A549 treated with Mapracorat at 1 μM for 4 hours (cell line): ENCODE results near the gene SMAP2. TPM values are rescaled to one million over a fixed set of nuclear protein-coding genes. Genes with fewer than 3 reads are reported as not detected.

Experiments
- total RNA-seq: library from RNA; stranded (reverse); fragments of 200-300 nt; extraction: Qiagen RNA extraction; gene quantifications from 5 replicates; pipeline ENCODE4 v1.2.3, GENCODE V29; 2022

The SMAP2 gene
- 8.5 to 11.0 TPM (median 9.3 TPM) in 5 replicates for total RNA-seq

DNA sequence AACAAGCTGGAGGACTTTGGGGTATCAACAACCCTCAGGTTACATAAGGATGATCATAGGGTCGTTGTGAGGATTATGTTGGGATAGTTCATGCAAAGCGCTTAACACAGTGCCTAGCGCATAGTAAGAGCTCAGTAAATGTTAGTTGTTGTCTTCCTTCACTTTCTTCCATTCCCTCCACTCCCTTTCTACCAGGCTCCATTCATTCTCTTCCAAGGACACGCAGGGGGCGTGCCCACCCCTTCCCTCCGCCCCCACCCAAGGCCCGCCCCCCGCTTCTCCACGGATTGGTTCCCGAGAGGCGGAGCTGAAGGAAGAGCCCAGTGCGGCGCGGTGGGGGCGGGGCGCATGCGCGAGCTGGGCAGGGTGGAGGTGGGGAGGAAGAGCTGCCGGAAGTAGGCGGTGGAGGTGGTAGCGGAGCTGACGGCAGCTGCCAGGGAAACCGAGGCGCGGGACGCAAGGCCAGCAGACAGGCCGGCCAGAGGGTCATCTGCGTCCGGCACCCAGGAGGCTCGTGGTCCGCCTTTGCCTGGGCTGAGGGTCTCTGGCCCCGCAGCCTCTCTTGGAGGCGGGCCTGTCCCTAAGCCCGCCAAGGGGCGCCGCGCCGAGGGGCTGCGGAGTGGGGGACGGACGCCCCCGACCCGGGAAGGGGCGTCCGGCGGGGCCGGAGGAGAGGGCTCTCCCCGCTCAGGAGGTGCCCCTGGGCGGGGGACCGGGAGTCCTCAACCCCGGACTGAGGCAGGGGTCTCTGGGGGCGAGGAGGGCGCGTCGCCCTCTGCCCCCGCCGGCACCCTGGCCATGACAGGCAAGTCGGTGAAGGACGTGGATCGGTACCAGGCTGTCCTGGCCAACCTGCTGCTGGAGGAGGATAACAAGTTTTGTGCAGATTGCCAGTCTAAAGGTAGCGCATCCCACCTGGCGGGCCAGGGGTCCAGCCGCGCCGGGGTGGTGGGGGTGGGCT lies at the start of gene SMAP2:
Gene SMAP2 (plus strand): TSS at position 405 of the 961 bp plus-strand sequence. CDS start 394 bp downstream, at position 799.

GRCh38 chr1:40449684-40450494 lies 76.4 kb downstream of the SMAP2 start, which contains the start of gene ZFP69B:
ZFP69B (plus strand) TSS chr1:40450476; CDS start chr1:40450962, 486 bp downstream.

Other genes starting within 250 kb of the SMAP2 start
- 4.9 to 6.0 TPM (median 5.7 TPM) in 5 replicates for gene RLF, start 212.3 kb upstream of the SMAP2 start, total RNA-seq
- not detected in 5 replicates for gene TMCO2, start 125.8 kb upstream of the SMAP2 start, total RNA-seq
- 35.7 to 38.8 TPM (median 37.6 TPM) in 5 replicates for gene ZMPSTE24, start 115.5 kb upstream of the SMAP2 start, total RNA-seq
- gene COL9A2, start 56.4 kb upstream of the SMAP2 start, total RNA-seq, result 0.11 to 0.56 TPM (median 0.29 TPM) in 5 replicates
- gene ZFP69B, start 76.7 kb downstream of the SMAP2 start, total RNA-seq, result 1.3 to 2.2 TPM (median 1.7 TPM) in 5 replicates
- gene ZFP69, start 103.6 kb downstream of the SMAP2 start, total RNA-seq, result not detected in 5 replicates
- gene EXO5, start 135.0 kb downstream of the SMAP2 start, total RNA-seq, result 3.7 to 4.8 TPM (median 4.0 TPM) in 5 replicates
- 2.0 to 3.4 TPM (median 2.7 TPM) in 5 replicates for gene ZNF684, start 157.9 kb downstream of the SMAP2 start, total RNA-seq